ENCODE data around the gene KCNB1.

DNA sequence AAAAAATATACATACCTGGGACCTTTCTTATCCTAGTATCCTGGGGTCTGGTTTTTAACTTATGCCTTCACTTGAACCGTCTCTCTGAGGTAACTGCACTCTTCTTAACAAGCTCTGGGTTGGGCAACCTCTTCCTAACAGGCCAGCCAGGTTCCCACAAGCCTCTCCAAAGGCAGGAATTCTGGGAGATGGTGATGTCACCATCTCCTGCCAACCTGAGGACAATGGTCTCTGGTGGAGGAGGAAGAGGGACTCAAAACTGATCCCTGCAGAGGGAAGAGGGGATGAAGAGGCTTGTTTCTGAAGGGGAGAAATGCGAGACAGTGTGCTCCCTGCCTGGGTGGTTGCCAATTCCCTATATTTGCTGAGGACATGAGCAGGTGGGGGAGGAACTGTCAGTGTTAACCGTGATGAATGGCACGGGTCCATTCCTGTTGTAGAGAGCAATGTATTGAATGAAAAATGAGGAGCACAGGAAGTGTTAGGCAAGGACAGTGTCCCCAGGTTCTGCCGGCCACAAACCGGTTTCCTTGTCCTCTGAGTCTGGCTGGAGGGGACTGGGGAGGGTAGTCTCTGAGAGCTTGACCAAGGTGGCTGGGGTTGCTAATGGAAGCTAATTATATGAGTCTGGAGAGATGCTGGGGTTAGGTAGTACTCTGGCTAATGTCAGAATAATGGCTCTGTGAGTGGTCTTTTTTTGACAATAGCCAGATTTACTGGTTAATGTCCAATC, 95.5 kb downstream of the KCNB1 start:
- TF ChIP-seq, protein P1, sequence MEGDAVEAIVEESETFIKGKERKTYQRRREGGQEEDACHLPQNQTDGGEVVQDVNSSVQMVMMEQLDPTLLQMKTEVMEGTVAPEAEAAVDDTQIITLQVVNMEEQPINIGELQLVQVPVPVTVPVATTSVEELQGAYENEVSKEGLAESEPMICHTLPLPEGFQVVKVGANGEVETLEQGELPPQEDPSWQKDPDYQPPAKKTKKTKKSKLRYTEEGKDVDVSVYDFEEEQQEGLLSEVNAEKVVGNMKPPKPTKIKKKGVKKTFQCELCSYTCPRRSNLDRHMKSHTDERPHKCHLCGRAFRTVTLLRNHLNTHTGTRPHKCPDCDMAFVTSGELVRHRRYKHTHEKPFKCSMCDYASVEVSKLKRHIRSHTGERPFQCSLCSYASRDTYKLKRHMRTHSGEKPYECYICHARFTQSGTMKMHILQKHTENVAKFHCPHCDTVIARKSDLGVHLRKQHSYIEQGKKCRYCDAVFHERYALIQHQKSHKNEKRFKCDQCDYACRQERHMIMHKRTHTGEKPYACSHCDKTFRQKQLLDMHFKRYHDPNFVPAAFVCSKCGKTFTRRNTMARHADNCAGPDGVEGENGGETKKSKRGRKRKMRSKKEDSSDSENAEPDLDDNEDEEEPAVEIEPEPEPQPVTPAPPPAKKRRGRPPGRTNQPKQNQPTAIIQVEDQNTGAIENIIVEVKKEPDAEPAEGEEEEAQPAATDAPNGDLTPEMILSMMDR (IDR thresholded peaks at IDR 0.05; ENCODE audit: low read depth, low read length), result no peak
- TF ChIP-seq EZH2phosphoT487 (IDR thresholded peaks at IDR 0.05; ENCODE audit: low read depth), result no peak

Data from OCI-LY3 (cell line).